CD14-positive monocyte (primary cell): ENCODE data around the gene NOTCH1. TPM values are rescaled to one million over a fixed set of nuclear protein-coding genes. Genes with fewer than 3 reads are reported as not detected.

Experiments used
- DNase-seq, 3 donors: peaks; one replicate each; pipeline ENCODE4 v3.0.0-alpha.2; 2011 to 2022
- H2AFZ ChIP-seq: 2 replicates; pipeline ENCODE4 v1.6.0; 2012; ENCODE audit warnings: mild to moderate bottlenecking, low read depth, low read length, inconsistent platforms; ENCODE audit not compliant: insufficient read depth, poor library complexity, severe bottlenecking
- H3K27ac ChIP-seq, 2 donors: 1 replicate in 1 of 2; 2 replicates in 1 of 2; pipeline ENCODE4 v1.5.1; 2012 to 2013; ENCODE audit warnings: low read length in 2 of 2, control low read depth in 1 of 2, inconsistent platforms in 1 of 2, low read depth in 1 of 2, mild to moderate bottlenecking in 1 of 2
- H3K27me3 ChIP-seq, 2 donors: one replicate each; pipeline versions ENCODE4 v1.6.0 to v1.6.1; 2011 to 2013; ENCODE audit warnings: low read length in 2 of 2; ENCODE audit not compliant: control insufficient read depth in 2 of 2, insufficient read depth in 2 of 2
- H3K36me3 ChIP-seq, 2 donors: replicated peaks in 1 of 2; 1 replicate in 1 of 2; 2 replicates in 1 of 2; pipeline versions ENCODE4 v1.5.1 to v1.6.1; 2012 to 2013; ENCODE audit warnings: low read length in 2 of 2, control low read depth in 1 of 2, inconsistent platforms in 1 of 2, mild to moderate bottlenecking in 1 of 2; ENCODE audit not compliant: insufficient read depth in 2 of 2, control insufficient read depth in 1 of 2
- H3K4me1 ChIP-seq, 2 donors: 1 replicate in 1 of 2; 2 replicates in 1 of 2; pipeline versions ENCODE4 v1.5.1 to v1.6.1; 2012 to 2013; ENCODE audit warnings: low read length in 2 of 2, control low read depth in 1 of 2, inconsistent platforms in 1 of 2, mild to moderate bottlenecking in 1 of 2, moderate library complexity in 1 of 2; ENCODE audit not compliant: insufficient read depth in 2 of 2, control insufficient read depth in 1 of 2
- H3K4me2 ChIP-seq: replicated peaks from 2 replicates; pipeline ENCODE3; 2012; ENCODE audit warnings: low read length, moderate library complexity, mild to moderate bottlenecking; ENCODE audit not compliant: poor library complexity, severe bottlenecking; ENCODE audit errors: extremely low read depth
- H3K4me3 ChIP-seq, 3 experiments: fragments of 200-600 bp in 1 of 3; sonication (generic) in 1 of 3; replicated peaks in 1 of 3; 1 replicate in 2 of 3; 2 replicates in 1 of 3; pipeline ENCODE4 v1.5.1; 2011 to 2013; ENCODE audit warnings: low read length in 3 of 3, mild to moderate bottlenecking in 3 of 3, control low read depth in 2 of 3, low read depth in 2 of 3, inconsistent platforms in 1 of 3, moderate library complexity in 1 of 3
- H3K79me2 ChIP-seq: 2 replicates; pipeline ENCODE4 v1.6.0; 2012; ENCODE audit warnings: mild to moderate bottlenecking, control low read depth, inconsistent platforms, low read length, moderate library complexity; ENCODE audit not compliant: insufficient read depth
- H3K9ac ChIP-seq: 2 replicates; pipeline ENCODE4 v1.6.0; 2017; ENCODE audit warnings: low read length, mild to moderate bottlenecking; ENCODE audit not compliant: insufficient read depth, poor library complexity, severe bottlenecking
- H3K9me3 ChIP-seq, 2 donors: replicated peaks in 1 of 2; 1 replicate in 1 of 2; 2 replicates in 1 of 2; pipeline versions ENCODE4 v1.5.1 to v1.6.1; 2012 to 2013; ENCODE audit warnings: low read length in 2 of 2, control low read depth in 1 of 2; ENCODE audit not compliant: control insufficient read depth in 1 of 2, insufficient read depth in 1 of 2
- H4K20me1 ChIP-seq: 2 replicates; pipeline ENCODE4 v1.6.0; 2012; ENCODE audit warnings: mild to moderate bottlenecking, low read length, control low read depth, moderate library complexity; ENCODE audit not compliant: insufficient read depth
- H3K27ac Mint-ChIP-seq, 7 donors: one replicate each; pipeline ENCODE4 v1.8.0; 2020; ENCODE audit warnings: mild to moderate bottlenecking in 7 of 7, mixed read lengths in 7 of 7, moderate library complexity in 6 of 7, inconsistent platforms in 2 of 7
- H3K27me3 Mint-ChIP-seq, 3 donors: one replicate each; pipeline ENCODE4 v1.8.0; 2021 to 2022; ENCODE audit warnings: low read depth in 3 of 3, mild to moderate bottlenecking in 3 of 3, mixed read lengths in 3 of 3, moderate library complexity in 3 of 3, inconsistent platforms in 1 of 3
- H3K36me3 Mint-ChIP-seq, 2 donors: one replicate each; pipeline ENCODE4 v1.8.0; 2020; ENCODE audit warnings: mixed read lengths in 2 of 2, inconsistent platforms in 1 of 2, mild to moderate bottlenecking in 1 of 2
- H3K4me1 Mint-ChIP-seq: one replicate; pipeline ENCODE4 v1.8.0; 2020; ENCODE audit warnings: mild to moderate bottlenecking, mixed read lengths
- H3K4me3 Mint-ChIP-seq, 2 donors: one replicate each; pipeline ENCODE4 v1.8.0; 2020; ENCODE audit warnings: mild to moderate bottlenecking in 2 of 2, mixed read lengths in 2 of 2, moderate library complexity in 1 of 2
- H3K9me3 Mint-ChIP-seq, 7 donors: one replicate each; pipeline ENCODE4 v1.8.0; 2020 to 2022; ENCODE audit warnings: mixed read lengths in 7 of 7, mild to moderate bottlenecking in 6 of 7, moderate library complexity in 6 of 7, inconsistent platforms in 2 of 7
- WGBS: methylation state at CpG from one replicate; pipeline ENCODE4 v1.1.5; 2013; ENCODE audit warnings: missing lambda C conversion rate; ENCODE audit not compliant: insufficient coverage; 5-methylcytosine and 5-hydroxymethylcytosine counted together
- intact Hi-C, 2 donors: fragments of 100-400 bp; cut with micrococcal nuclease; formaldehyde crosslinking; loops; one replicate each; pipeline versions ENCODE4 v1.15.0 to v1.15.1; 2023
- polyA plus RNA-seq, 3 donors: library from polyadenylated mRNA; depleted of rRNA in 1 of 3; unstranded in 2 of 3; stranded (reverse) in 1 of 3; fragments of 300-500 nt in 2 of 3; fragments of >200 nt in 1 of 3; fragmentation: Illumina TruSeq in 2 of 3; gene quantifications; 1 replicate in 2 of 3; 2 replicates in 1 of 3; pipeline ENCODE4 v1.2.3, GENCODE V29; 2012 to 2021
- TF ChIP-seq, protein P1 (sequence below): fragments of 200-600 bp; IDR thresholded peaks from one replicate; pipeline ENCODE4 v1.8.0; 2022; ENCODE audit warnings: antibody characterized with exemption, mild to moderate bottlenecking

The NOTCH1 gene
- polyA plus RNA-seq, 3 donors: 1.4 to 33.0 (median 2.2) TPM

DNA sequence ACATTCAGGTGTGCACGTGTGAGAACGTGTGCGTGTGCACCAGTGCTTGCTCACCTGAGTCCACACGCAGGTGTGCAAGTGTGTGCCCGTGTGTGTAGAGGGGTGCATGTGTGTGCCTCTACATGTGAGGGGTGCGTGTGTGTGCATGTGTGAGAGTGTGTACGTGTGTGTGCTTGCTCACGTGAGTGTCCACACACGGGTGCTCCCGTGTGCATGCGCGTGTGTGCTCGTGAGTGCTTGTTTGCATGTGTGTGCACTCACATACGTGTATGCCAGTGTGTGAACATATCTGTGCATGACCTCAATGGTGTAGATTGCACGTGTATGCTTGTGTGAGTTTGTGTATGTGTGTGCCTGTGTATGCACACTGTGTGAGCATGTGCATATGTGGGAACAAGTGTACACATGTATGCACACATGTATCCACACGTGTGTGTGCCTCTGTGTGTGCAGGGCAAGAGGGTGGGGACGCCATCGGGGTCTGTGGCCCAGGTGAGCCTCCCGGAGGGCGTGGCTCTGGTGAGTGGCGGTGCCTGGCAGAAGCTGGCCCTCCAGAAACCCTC, 40.6 kb upstream of the NOTCH1 start:
- peak overlapping the region in 1 of 3 experiments; percentile 35 for H3K4me3 ChIP-seq
- DNase-seq: no peak
- Mint-ChIP-seq H3K27ac (no peak overlapping the region), H3K4me3 (peak overlapping the region in 1 of 2 donors; percentile 39), H3K9me3 (no peaks in the 10 kb centered on the region), H3K36me3 (no peaks in the 10 kb centered on the region), H3K4me1 (peaks cover 32% of the 10 kb centered on the region), H3K27me3 (peaks cover 5 to 26% (median 23%) of the 10 kb centered on the region in 3 donors)
- H3K9me3 ChIP-seq: no peaks in the 10 kb centered on the region
- H3K27ac ChIP-seq: no peak overlapping the region
- no peaks in the 10 kb centered on the region for H3K79me2 ChIP-seq
- peak overlapping the region; percentile 65 for H3K4me2 ChIP-seq
- H3K27me3 ChIP-seq: no peaks in the 10 kb centered on the region
- H2AFZ ChIP-seq: no peak overlapping the region
- WGBS: 79% methylated on average over 15 of the region's 21 CpGs
- TF ChIP-seq, protein P1, sequence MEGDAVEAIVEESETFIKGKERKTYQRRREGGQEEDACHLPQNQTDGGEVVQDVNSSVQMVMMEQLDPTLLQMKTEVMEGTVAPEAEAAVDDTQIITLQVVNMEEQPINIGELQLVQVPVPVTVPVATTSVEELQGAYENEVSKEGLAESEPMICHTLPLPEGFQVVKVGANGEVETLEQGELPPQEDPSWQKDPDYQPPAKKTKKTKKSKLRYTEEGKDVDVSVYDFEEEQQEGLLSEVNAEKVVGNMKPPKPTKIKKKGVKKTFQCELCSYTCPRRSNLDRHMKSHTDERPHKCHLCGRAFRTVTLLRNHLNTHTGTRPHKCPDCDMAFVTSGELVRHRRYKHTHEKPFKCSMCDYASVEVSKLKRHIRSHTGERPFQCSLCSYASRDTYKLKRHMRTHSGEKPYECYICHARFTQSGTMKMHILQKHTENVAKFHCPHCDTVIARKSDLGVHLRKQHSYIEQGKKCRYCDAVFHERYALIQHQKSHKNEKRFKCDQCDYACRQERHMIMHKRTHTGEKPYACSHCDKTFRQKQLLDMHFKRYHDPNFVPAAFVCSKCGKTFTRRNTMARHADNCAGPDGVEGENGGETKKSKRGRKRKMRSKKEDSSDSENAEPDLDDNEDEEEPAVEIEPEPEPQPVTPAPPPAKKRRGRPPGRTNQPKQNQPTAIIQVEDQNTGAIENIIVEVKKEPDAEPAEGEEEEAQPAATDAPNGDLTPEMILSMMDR: no peak
- H4K20me1 ChIP-seq: no peaks in the 10 kb centered on the region
- H3K4me1 ChIP-seq: peaks cover 27 to 37% of the 10 kb centered on the region in 2 donors
- intact Hi-C loops: no loop called here
- H3K36me3 ChIP-seq: no peaks in the 10 kb centered on the region
- peak overlapping the region; percentile 32 for H3K9ac ChIP-seq

DNA sequence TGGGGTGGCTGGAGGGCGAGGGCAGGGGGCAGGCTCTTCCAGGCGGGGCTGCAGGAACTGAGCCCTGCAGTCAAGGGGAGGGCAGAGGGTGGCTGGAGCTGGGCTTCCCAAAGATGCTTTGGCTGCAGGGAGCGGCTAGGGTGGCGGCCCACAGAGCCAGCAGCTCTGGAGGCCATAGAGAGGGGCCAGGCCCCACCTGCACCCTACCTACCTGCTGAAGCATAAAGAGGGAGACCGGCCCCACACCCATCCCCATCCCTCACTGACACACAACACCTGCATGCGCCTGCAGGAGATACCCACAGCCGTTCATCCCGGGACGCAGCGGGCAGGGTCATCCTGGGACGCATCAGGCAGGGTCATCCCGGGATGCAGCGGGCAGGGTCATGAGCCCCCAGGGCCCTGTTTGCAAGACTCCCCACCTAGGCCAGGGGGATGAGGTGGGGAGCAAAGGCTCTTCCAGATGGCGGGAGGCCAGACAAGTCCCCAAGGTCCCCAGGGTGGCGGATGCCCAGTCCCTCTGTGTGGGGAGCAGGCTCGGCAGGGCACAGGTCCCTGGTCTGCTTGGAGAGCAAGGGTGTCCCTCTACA, 39.8 kb upstream of the NOTCH1 start:
- Histone ChIP-seq H3K79me2 (no peaks in the 10 kb centered on the region), H3K4me2 (no peak overlapping the region), H4K20me1 (no peaks in the 10 kb centered on the region), H3K4me3 (no peak overlapping the region), H3K27ac (no peak overlapping the region), H2AFZ (no peak overlapping the region), H3K27me3 (no peaks in the 10 kb centered on the region), H3K9ac (no peak overlapping the region), H3K9me3 (no peaks in the 10 kb centered on the region), H3K36me3 (no peaks in the 10 kb centered on the region), H3K4me1 (peaks cover 20 to 29% of the 10 kb centered on the region in 2 donors)
- H3K36me3 Mint-ChIP-seq: no peaks in the 10 kb centered on the region
- DNase-seq: no peak
- peaks cover 24% of the 10 kb centered on the region for H3K4me1 Mint-ChIP-seq
- intact Hi-C loops: no loop called here
- H3K9me3 Mint-ChIP-seq: no peaks in the 10 kb centered on the region
- peaks cover 5 to 25% (median 23%) of the 10 kb centered on the region in 3 donors for H3K27me3 Mint-ChIP-seq
- WGBS: 93% methylated on average over 15 of the region's 16 CpGs
- TF ChIP-seq, protein P1: no peak
- H3K27ac Mint-ChIP-seq: no peak overlapping the region
- H3K4me3 Mint-ChIP-seq: no peak overlapping the region
